D721Med (cell line): ENCODE results near the gene COPB1.

Experiments used
- DNase-seq: peaks from one replicate; pipeline ENCODE4 v3.0.0; 2011; ENCODE audit warnings: low spot score; ENCODE audit not compliant: insufficient read length
- FAIRE-seq: peaks from 2 replicates; lab custom pipeline; 2011; peaks lifted over from hg19 to GRCh38; lab: Jason Lieb, UNC
- TF ChIP-seq, protein P1 (sequence below): IDR thresholded peaks from 2 replicates; pipeline ENCODE4 v1.5.1; 2012; ENCODE audit warnings: mild to moderate bottlenecking, control low read depth; ENCODE audit not compliant: insufficient read depth; ENCODE audit errors: missing control alignments

COPB1 gene

DNA sequence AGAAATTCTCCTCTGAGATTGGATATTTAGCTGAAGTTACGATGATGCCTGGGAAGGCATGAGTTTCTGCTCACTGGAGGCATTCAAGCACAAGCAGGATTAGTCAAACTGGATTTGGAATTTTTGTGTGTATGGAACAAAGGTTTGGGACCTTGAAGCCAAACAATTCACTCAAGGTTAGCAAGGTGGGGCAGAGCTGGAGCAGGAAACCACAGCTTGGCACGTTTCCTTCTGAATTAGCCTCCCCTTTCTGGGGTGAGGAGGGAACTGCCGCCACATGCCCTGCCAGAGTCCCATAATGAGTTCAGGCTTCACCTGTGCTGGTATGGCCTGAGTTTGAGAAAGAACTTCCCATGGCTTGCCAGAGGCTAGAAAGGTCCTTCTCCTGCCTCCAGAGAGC is 89.7 kb downstream of the COPB1 start:
- DNase-seq, result no peak
- FAIRE-seq, result no peak
- TF ChIP-seq, protein P1, sequence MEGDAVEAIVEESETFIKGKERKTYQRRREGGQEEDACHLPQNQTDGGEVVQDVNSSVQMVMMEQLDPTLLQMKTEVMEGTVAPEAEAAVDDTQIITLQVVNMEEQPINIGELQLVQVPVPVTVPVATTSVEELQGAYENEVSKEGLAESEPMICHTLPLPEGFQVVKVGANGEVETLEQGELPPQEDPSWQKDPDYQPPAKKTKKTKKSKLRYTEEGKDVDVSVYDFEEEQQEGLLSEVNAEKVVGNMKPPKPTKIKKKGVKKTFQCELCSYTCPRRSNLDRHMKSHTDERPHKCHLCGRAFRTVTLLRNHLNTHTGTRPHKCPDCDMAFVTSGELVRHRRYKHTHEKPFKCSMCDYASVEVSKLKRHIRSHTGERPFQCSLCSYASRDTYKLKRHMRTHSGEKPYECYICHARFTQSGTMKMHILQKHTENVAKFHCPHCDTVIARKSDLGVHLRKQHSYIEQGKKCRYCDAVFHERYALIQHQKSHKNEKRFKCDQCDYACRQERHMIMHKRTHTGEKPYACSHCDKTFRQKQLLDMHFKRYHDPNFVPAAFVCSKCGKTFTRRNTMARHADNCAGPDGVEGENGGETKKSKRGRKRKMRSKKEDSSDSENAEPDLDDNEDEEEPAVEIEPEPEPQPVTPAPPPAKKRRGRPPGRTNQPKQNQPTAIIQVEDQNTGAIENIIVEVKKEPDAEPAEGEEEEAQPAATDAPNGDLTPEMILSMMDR, result no peak

DNA sequence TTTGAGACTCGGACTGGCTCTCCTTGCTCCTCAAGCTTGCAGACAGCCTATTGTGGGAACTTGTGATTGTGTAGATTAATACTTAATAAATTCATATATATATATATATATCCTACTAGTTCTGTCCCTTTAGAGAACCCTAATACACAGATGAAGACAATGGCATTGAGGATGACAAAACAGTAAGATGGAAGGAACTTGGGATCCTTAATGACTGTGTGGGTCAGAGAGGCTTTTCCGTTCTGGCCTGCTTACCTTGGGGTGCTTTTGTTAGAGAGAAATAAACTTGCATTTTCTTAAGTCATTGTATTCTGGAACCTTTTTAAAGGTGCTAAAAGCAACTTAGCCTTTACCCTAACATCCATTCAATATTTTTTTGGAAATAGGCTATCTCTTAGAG is 91.0 kb downstream of the COPB1 start:
- no peak for DNase-seq
- FAIRE-seq, result no peak
- TF ChIP-seq, protein P1, result no peak
